ENCODE measurements around the gene SNX13.

DNA sequence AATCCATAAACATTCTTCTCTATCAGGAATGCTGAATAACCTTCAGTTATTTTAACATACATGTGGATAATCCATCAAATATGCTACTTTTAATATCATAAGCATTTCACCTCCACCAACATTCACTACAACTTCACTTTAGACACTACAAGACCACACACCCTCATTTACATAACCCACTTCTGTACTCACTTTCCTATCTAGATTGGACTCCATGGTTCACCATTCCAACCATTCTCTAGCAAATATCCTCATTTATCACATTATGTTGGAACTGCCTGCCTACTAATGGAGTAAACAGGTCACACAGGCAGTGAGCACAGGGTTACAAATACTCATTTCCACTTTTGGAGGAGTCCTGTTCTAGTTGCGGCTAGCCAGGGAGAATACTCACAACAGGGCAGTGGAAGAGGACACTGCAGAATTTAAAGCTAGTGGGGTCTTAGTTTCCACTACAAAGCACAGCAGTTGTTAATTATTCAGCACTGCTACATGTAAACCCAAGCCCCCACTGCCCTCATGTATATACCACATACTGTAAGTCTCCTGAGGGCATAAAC, 18.4 kb downstream of the SNX13 start:
- TF ChIP-seq, protein P1, sequence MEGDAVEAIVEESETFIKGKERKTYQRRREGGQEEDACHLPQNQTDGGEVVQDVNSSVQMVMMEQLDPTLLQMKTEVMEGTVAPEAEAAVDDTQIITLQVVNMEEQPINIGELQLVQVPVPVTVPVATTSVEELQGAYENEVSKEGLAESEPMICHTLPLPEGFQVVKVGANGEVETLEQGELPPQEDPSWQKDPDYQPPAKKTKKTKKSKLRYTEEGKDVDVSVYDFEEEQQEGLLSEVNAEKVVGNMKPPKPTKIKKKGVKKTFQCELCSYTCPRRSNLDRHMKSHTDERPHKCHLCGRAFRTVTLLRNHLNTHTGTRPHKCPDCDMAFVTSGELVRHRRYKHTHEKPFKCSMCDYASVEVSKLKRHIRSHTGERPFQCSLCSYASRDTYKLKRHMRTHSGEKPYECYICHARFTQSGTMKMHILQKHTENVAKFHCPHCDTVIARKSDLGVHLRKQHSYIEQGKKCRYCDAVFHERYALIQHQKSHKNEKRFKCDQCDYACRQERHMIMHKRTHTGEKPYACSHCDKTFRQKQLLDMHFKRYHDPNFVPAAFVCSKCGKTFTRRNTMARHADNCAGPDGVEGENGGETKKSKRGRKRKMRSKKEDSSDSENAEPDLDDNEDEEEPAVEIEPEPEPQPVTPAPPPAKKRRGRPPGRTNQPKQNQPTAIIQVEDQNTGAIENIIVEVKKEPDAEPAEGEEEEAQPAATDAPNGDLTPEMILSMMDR (IDR thresholded peaks at IDR 0.05; ENCODE audit: low read length), result no peak
- no peak for TF ChIP-seq EZH2 (IDR thresholded peaks at IDR 0.05; ENCODE audit: borderline replicate concordance, low read length)

All from OCI-LY1 (cell line).